A673 (cell line): ENCODE data around the gene HAT1. TPM values are rescaled to one million over a fixed set of nuclear protein-coding genes. Genes with fewer than 3 reads are reported as not detected.

Source experiments
- BruUV-seq: library from RNA; stranded (reverse); fragments of 400-500 nt; replicated peaks from 2 replicates; lab custom pipeline; 2021; lab: Mats Ljungman, UMichigan
- CTCF ChIA-PET: fragments of 300-600 bp; sonication (Branson Sonifier 250); formaldehyde crosslinking; loops from one replicate; lab custom pipeline; 2022; ENCODE audit warnings: antibody characterized with exemption; lab: Charles Lee
- POLR2A ChIA-PET: fragments of 300-600 bp; sonication (Branson Sonifier 250); formaldehyde crosslinking; loops from one replicate; lab custom pipeline; 2022; ENCODE audit warnings: antibody characterized with exemption; ENCODE audit not compliant: low non-redundant PET; lab: Charles Lee
- DNase-seq: peaks from one replicate; pipeline ENCODE4 v3.0.0-alpha.2; 2015; ENCODE audit warnings: low spot score
- H3K27ac ChIP-seq: fragments of 200-600 bp; sonication (generic); 2 replicates; pipeline ENCODE4 v1.5.1; 2016; ENCODE audit warnings: mixed run types, low read depth, mild to moderate bottlenecking, mixed read lengths, antibody characterized with exemption, low read length; ENCODE audit not compliant: poor library complexity, severe bottlenecking
- H3K27me3 ChIP-seq: fragments of 200-600 bp; sonication (generic); replicated peaks from 2 replicates; pipeline ENCODE4 v1.6.1; 2017; ENCODE audit warnings: mixed run types, low read depth, mild to moderate bottlenecking, mixed read lengths, antibody characterized with exemption, low read length; ENCODE audit not compliant: insufficient read depth, poor library complexity
- H3K36me3 ChIP-seq: fragments of 200-600 bp; sonication (generic); 2 replicates; pipeline ENCODE4 v1.6.1; 2016; ENCODE audit warnings: mixed run types, mild to moderate bottlenecking, mixed read lengths, antibody characterized with exemption, low read length; ENCODE audit not compliant: insufficient read depth, poor library complexity, severe bottlenecking
- H3K4me1 ChIP-seq: fragments of 200-600 bp; sonication (generic); 2 replicates; pipeline ENCODE4 v1.6.1; 2017; ENCODE audit warnings: mixed run types, mild to moderate bottlenecking, mixed read lengths, antibody characterized with exemption, low read length; ENCODE audit not compliant: insufficient read depth, poor library complexity, severe bottlenecking
- H3K4me3 ChIP-seq: fragments of 200-600 bp; sonication (generic); 2 replicates; pipeline ENCODE4 v1.5.1; 2016; ENCODE audit warnings: low read depth, mixed run types, mild to moderate bottlenecking, mixed read lengths, low read length; ENCODE audit not compliant: poor library complexity, severe bottlenecking
- H3K9me3 ChIP-seq: fragments of 200-600 bp; sonication (generic); 2 replicates; pipeline ENCODE4 v1.6.1; 2016; ENCODE audit warnings: mixed run types, low read depth, mild to moderate bottlenecking, mixed read lengths, antibody characterized with exemption, low read length; ENCODE audit not compliant: poor library complexity, severe bottlenecking
- EZH2 ChIP-seq: fragments of 200-600 bp; sonication (generic); IDR thresholded peaks from 2 replicates; pipeline ENCODE4 v1.6.1; 2017; ENCODE audit warnings: borderline replicate concordance, low read depth, mild to moderate bottlenecking, mixed read lengths, antibody characterized with exemption, low read length; ENCODE audit not compliant: poor library complexity, severe bottlenecking
- intact Hi-C: fragments of 100-400 bp; cut with micrococcal nuclease; formaldehyde crosslinking; loops from one replicate; pipeline ENCODE4 v1.10.0; 2022; ENCODE audit not compliant: unreplicated experiment
- total RNA-seq: library from RNA; stranded (reverse); gene quantifications from 2 replicates; pipeline ENCODE4 v1.2.3, GENCODE V29; 2021
- TF ChIP-seq, protein P1 (sequence below): fragments of 300-800, 200-600 bp; sonication (generic); conservative IDR thresholded peaks from 2 replicates; pipeline ENCODE4 v1.5.1; 2017; ENCODE audit warnings: low read depth, mild to moderate bottlenecking, antibody characterized with exemption, low read length, moderate library complexity, mixed read lengths

The HAT1 gene
- total RNA-seq, 1 experiment from 2014 or later = 115 TPM

DNA sequence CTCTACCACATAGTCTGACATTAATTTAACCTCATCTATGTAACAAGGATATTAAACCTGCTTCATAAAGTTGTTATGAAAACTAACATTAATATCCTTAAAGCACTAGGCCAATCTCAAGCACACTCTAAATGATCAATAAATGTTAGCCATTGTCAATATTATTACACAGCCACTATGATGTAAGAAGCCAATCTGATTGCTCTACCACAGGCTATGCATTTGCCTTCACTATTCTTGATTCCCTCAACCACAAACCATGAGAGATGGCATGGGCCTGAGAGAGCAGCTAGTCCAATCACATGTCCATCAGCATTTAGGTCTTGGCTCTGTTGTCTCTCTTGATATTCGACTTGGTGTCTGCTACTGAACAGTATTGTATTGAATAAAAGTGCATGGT is 32.5 kb upstream of the HAT1 start:
- intact Hi-C loops = no loop called here
- no TSS peak for BruUV-seq
- H3K4me3 ChIP-seq = no peak overlapping the region
- ChIA-PET CTCF (no interaction called here), POLR2A (no interaction called here)
- DNase-seq = no peak
- peaks cover 6% of the 10 kb centered on the region for H3K4me1 ChIP-seq
- no peaks in the 10 kb centered on the region for H3K9me3 ChIP-seq
- TF ChIP-seq EZH2 = no peak
- TF ChIP-seq, protein P1, sequence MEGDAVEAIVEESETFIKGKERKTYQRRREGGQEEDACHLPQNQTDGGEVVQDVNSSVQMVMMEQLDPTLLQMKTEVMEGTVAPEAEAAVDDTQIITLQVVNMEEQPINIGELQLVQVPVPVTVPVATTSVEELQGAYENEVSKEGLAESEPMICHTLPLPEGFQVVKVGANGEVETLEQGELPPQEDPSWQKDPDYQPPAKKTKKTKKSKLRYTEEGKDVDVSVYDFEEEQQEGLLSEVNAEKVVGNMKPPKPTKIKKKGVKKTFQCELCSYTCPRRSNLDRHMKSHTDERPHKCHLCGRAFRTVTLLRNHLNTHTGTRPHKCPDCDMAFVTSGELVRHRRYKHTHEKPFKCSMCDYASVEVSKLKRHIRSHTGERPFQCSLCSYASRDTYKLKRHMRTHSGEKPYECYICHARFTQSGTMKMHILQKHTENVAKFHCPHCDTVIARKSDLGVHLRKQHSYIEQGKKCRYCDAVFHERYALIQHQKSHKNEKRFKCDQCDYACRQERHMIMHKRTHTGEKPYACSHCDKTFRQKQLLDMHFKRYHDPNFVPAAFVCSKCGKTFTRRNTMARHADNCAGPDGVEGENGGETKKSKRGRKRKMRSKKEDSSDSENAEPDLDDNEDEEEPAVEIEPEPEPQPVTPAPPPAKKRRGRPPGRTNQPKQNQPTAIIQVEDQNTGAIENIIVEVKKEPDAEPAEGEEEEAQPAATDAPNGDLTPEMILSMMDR = no peak
- no peaks in the 10 kb centered on the region for H3K27me3 ChIP-seq
- H3K36me3 ChIP-seq = no peaks in the 10 kb centered on the region
- peak overlapping the region; percentile 2 for H3K27ac ChIP-seq

DNA sequence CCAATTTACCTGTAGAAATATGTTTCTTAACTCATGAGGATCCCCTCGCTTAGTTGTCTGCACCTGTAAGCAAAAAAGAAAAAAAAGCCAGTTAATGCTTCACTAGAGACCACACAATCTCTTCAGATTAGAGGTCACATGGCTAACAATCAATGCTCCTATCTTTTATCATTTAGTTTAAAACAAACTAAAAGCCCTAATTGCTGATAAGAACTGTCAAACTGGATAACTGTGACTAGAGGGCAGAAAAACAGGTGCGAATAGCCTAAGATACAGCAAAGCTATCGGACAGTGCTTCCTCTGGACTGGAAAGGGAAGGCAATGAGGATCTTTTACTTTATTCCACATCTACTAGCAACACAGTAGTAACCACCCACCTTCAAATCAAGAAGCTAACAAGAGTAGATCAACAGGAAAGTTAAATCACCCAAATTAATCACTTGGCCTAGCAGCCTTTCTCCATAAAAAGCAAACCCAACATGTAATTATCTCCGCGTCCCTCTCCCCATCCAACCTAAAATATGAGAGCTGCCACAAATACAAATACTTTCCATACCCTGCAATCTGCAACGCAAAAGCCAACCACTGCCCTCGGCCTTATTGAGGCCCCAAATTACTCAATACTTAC is 29.0 kb upstream of the HAT1 start:
- intact Hi-C loops = no loop called here
- Histone ChIP-seq H3K4me1 (peaks cover 6% of the 10 kb centered on the region), H3K4me3 (peak overlapping the region; percentile 93), H3K36me3 (no peaks in the 10 kb centered on the region), H3K9me3 (no peaks in the 10 kb centered on the region), H3K27ac (peak overlapping the region; percentile 78), H3K27me3 (no peaks in the 10 kb centered on the region)
- CTCF ChIA-PET = no interaction called here
- POLR2A ChIA-PET = interaction anchor here (0.6 kb wide), 1 partner anchor 609 kb away, joined by 3 read pairs; no protein-coding TSS in a partner anchor
- no peak for DNase-seq
- BruUV-seq = TSS peak; percentile 55
- TF ChIP-seq, protein P1 = no peak
- TF ChIP-seq EZH2 = no peak

DNA sequence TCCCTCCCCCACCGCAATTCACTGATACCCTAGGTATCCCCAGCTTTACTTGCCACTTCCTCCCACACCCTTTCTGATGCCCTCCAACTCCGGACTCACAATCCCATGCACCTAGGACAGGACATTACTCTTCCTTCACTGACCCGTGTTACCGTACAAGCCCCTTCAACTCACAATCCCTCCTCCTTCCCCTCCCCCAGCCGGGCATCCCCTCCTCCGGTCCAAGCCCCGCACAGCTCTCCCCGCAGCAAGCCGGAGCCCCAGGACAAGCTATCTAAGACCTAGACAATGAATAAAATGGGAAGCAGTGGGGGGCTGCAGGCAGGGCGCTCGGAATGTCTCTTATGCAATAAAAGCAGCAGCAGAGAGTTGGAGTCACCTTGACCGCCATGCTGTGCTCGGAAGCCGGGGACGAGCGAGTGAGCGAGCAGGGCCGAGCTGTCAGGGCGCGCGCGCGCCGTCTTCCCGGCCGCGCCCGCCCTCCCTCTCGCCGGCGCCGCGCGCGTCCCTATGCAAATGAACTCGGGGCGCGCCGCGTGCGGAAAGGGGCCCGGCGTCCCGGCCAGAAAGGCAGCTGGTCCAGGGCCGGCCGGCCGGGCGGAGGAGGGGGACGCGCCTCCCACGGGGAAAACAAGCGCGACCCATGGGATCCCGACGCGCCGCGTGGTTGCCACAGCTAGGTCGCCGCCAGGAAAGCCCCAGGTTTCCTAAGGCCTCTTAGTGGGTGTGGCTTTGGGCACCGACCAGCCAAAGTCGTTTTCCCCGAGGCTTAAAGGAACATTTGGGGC is 28.2 kb upstream of the HAT1 start, which contains the start of gene SLC25A12:
SLC25A12 (minus strand) TSS at position 421 of the 788 bp plus-strand sequence; CDS start at position 391, 30 bp downstream.
- Histone ChIP-seq H3K9me3 (no peaks in the 10 kb centered on the region), H3K27ac (peak within 1 kb of the TSS; percentile 78), H3K36me3 (no peaks in the 10 kb centered on the region), H3K4me3 (peak within 1 kb of the TSS; percentile 93), H3K4me1 (peaks cover 6% of the 10 kb centered on the region), H3K27me3 (no peaks in the 10 kb centered on the region)
- BruUV-seq = no TSS peak
- TF ChIP-seq, protein P1 = no peak
- no peak for TF ChIP-seq EZH2
- ChIA-PET CTCF (no interaction called here), POLR2A (interaction anchor here (0.6 kb wide), 1 partner anchor 608 kb away, joined by 3 read pairs; no protein-coding TSS in a partner anchor)
- intact Hi-C loops = no loop called here
- DNase-seq = peak; percentile 92
